Effector memory CD4-positive, alpha-beta T cell (primary cell): ENCODE results near the gene DOCK4.

Experiments used
- DNase-seq, 3 donors: peaks; one replicate each; pipeline ENCODE4 v3.0.0-alpha.2; 2020
- H3K27ac ChIP-seq: 2 replicates; pipeline ENCODE4 v1.7.0; 2013; ENCODE audit warnings: mild to moderate bottlenecking, low read length, moderate library complexity; ENCODE audit not compliant: insufficient read depth, poor library complexity, severe bottlenecking
- H3K27me3 ChIP-seq: replicated peaks from 2 replicates; pipeline ENCODE4 v1.7.0; 2013; ENCODE audit warnings: mild to moderate bottlenecking, low read length; ENCODE audit not compliant: insufficient read depth, control insufficient read depth, poor library complexity, severe bottlenecking
- H3K36me3 ChIP-seq: 2 replicates; pipeline ENCODE4 v1.7.0; 2013; ENCODE audit warnings: mild to moderate bottlenecking, low read length, moderate library complexity; ENCODE audit not compliant: control insufficient read depth, insufficient read depth
- H3K4me1 ChIP-seq: 2 replicates; pipeline ENCODE4 v1.7.0; 2013; ENCODE audit warnings: low read length, mild to moderate bottlenecking; ENCODE audit not compliant: control insufficient read depth, insufficient read depth, poor library complexity, severe bottlenecking
- H3K4me3 ChIP-seq: 2 replicates; pipeline ENCODE4 v1.7.0; 2013; ENCODE audit warnings: low read length, low read depth, mild to moderate bottlenecking; ENCODE audit not compliant: insufficient read depth, poor library complexity, severe bottlenecking
- H3K9me3 ChIP-seq: 2 replicates; pipeline ENCODE4 v1.7.0; 2013; ENCODE audit warnings: mild to moderate bottlenecking, low read length, moderate library complexity; ENCODE audit not compliant: control insufficient read depth

Gene DOCK4

DNA sequence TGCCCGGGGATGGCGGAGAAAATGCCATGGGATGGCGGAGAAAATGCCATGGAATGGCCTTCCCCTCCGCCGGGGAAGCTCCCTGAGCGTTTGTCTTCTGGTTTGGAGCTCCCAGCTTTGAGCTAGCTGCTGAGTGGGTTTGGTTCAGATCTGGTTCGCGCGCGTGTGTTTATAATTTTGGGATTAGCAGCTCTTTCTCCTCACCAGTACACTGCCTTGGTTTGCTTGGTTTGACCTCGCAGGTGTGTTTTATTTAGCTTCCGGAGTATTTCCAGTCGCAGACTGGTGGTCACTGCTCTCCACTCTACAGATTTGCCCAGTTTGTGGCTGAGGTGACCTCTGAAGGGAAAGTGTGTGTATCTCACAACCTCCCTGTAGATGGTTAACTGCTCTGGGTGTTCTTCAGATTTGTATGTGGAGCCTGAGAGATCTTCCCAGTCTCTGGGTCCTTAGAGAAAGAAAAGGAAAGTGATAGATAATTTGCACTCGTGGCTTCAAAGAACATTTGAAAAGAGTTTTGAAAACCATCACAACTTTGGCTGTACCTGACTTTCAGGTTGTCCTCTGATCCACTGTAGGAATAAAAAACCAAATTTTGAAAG is 893 bp upstream of the DOCK4 start:
- H3K4me3 ChIP-seq, result peak overlapping the region; percentile 90
- DNase-seq, result no peak
- peaks cover 5% of the 10 kb centered on the region for H3K27me3 ChIP-seq
- peaks cover 17% of the 10 kb centered on the region for H3K4me1 ChIP-seq
- no peaks in the 10 kb centered on the region for H3K9me3 ChIP-seq
- no peaks in the 10 kb centered on the region for H3K36me3 ChIP-seq
- H3K27ac ChIP-seq, result peak overlapping the region; percentile 66

DNA sequence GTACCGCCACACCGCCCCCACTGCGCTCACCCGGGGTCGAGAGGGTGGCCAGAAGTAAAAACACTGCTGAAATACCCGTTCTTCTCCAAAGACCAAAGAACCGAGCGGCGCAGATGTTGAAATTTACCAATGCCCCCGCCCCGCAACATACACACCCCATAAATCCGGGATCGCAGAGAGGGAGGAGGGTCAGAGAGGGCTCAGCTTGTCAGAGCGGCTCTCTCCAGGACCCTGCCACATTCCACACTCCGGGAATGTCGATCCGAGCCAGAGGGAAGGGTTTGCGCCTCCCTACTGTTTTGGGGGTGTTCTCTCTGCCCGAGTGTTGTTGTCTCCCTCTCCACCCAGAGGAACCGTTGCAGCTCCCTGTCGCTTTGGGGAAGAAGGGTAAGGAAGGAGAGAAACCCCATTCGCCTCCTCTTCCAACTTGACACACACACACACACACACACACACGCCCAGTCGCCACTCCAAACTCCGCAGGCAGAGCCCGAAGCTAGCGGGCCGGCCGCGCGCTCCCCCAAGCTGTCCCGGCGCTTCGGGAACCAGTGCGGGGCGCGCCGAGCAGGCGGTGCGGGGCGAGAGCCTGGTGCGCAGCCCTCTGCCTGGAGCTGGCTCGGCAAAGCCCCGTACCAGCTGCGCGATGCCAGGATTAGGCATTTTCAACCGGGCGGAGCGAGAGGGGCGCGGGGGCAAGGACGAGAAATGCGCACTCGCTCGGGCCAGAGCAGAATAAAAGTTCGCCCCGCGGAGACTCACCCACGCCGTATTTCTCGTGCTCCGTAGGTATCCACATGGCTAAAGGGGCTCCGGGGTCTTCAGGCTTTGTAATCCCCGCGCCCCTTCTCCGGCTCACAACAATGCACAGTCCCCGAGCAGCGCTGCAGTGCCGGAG is 609 bp downstream of the DOCK4 start:
- H3K9me3 ChIP-seq, result no peaks in the 10 kb centered on the region
- H3K27ac ChIP-seq, result peak overlapping the region; percentile 49
- peaks cover 17% of the 10 kb centered on the region for H3K27me3 ChIP-seq
- peak in 2 of 3 donors; percentile 15 to 16 for DNase-seq
- peak overlapping the region; percentile 90 for H3K4me3 ChIP-seq
- H3K36me3 ChIP-seq, result no peaks in the 10 kb centered on the region
- H3K4me1 ChIP-seq, result peaks cover 17% of the 10 kb centered on the region

DNA sequence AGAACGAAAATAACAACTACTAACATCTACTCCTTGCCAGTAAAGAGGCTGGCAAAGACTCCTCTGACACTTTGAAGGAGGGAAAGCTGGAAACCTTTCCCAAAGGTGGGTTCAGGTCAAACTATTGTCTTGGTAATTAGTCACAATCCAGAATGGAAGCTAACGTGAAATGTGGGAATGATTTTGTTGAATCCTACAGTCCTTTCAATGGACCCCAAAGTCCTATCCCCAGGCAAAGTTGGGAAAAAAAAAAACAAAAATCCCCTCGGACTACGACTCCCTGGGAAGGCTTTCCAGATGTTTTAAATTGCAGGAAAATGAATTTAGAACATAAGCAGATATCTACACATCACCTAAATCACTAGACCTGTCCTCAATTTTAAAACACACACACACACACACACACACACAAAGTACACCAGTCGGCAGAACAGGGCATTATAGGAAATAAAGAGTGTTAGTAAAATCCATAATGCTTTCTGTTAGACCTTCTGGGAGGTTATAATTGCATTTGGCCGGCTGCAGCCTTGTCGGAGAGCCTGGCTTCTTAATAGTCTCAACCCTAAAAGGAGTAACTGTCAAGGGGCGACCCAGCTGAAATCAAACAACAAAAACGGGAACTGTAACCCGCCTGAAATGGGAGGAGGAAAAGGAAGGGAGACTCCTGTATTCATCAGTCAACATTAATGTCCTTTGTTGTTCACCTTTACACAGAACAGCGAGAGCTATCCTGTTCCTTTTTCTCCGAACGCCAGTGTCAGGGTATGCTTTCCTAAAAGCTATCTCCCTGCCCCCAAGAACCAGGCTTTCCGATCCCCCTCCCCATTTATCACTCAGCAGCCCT is 1.5 kb downstream of the DOCK4 start:
- peaks cover 17% of the 10 kb centered on the region for H3K4me1 ChIP-seq
- DNase-seq, result no peak
- no peaks in the 10 kb centered on the region for H3K9me3 ChIP-seq
- no peaks in the 10 kb centered on the region for H3K36me3 ChIP-seq
- peak overlapping the region; percentile 90 for H3K4me3 ChIP-seq
- no peak overlapping the region for H3K27ac ChIP-seq
- peaks cover 17% of the 10 kb centered on the region for H3K27me3 ChIP-seq

DNA sequence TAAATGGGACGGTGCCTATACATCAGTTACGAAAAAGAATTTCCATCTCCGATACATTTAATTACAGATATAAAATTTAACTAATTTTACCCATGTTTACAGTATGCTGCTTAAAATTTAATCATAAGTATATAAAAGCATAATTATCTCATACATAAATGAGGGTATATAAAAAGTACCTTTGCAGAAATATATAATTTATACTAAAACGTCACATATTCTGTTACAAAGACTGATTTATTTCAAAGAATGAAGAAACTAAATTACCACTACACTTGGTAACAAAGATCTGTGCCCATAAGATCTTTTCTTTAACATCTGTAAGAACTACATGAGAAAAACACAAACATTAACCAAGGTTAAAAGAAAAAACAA is 2.8 kb downstream of the DOCK4 start:
- H3K27ac ChIP-seq, result no peak overlapping the region
- H3K4me1 ChIP-seq, result peaks cover 17% of the 10 kb centered on the region
- no peaks in the 10 kb centered on the region for H3K9me3 ChIP-seq
- no peak overlapping the region for H3K4me3 ChIP-seq
- DNase-seq, result no peak
- H3K36me3 ChIP-seq, result no peaks in the 10 kb centered on the region
- peaks cover 17% of the 10 kb centered on the region for H3K27me3 ChIP-seq

DNA sequence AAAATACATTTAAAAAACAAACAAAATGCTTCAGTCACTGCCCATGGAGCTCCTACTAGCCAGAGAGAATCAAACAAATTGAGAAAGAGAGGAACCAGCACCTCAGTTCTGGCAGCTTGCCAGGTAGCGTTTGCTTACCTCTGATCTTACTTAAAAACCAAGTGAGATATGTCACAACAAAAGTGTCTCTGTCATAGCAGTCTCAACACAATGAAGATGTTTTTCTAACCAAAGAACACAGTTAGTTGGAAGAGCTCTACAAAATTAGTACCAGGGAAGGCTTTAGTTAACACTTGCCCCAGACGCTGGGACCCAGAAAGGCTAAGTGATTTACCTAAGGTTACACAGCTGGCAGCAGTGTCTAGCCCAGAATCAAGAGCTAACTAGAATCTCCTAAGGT is 3.4 kb downstream of the DOCK4 start:
- no peaks in the 10 kb centered on the region for H3K36me3 ChIP-seq
- H3K4me3 ChIP-seq, result no peak overlapping the region
- no peak for DNase-seq
- no peaks in the 10 kb centered on the region for H3K9me3 ChIP-seq
- peaks cover 17% of the 10 kb centered on the region for H3K27me3 ChIP-seq
- peaks cover 17% of the 10 kb centered on the region for H3K4me1 ChIP-seq
- H3K27ac ChIP-seq, result no peak overlapping the region

DNA sequence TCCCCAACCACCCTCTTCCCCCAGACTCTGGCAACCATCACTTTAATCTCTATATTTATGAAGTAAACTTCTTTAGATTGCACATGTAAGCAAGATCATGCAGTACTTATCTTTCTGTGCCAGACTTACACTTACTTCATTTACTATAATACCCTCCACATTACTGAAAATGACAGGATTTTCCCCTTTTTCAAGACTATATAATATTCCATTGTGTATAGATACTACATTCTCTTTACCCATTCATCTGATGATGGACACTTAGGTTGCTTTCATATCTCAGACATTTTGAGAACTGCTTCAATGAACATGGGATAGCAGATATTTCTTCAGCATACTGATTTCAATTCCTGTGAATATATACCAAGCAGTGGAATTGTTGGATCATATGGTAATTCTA is 4.4 kb downstream of the DOCK4 start:
- peaks cover 17% of the 10 kb centered on the region for H3K4me1 ChIP-seq

DNA sequence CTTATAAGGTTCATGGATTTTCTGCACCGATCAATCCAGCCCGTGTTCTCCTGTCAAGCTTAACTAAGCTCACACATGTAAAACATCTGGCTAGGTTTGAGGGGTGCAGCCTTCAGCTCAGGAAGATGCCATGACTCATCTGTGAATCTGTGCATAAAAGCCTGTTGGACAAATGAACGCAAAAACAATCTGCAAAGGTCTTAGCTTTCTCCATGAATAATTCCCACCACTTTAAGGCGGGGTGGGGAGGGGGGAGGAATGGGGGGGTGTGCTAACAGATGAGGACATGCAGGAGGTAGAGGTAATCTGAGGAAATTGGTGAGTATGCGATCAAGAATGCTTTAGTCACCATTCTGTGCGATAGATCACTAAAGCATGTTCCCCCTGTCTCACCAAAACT is 4.8 kb downstream of the DOCK4 start:
- Histone ChIP-seq H3K9me3 (no peaks in the 10 kb centered on the region), H3K4me1 (peaks cover 17% of the 10 kb centered on the region), H3K4me3 (no peak overlapping the region), H3K27ac (no peak overlapping the region), H3K27me3 (peaks cover 19% of the 10 kb centered on the region), H3K36me3 (no peaks in the 10 kb centered on the region)
- DNase-seq, result no peak

More for the DNA sequence above, 4.4 kb downstream of the DOCK4 start:
- Histone ChIP-seq H3K4me3 (no peak overlapping the region), H3K27me3 (peaks cover 17% of the 10 kb centered on the region), H3K36me3 (no peaks in the 10 kb centered on the region), H3K27ac (no peak overlapping the region), H3K9me3 (no peaks in the 10 kb centered on the region)
- DNase-seq, result no peak

DNA sequence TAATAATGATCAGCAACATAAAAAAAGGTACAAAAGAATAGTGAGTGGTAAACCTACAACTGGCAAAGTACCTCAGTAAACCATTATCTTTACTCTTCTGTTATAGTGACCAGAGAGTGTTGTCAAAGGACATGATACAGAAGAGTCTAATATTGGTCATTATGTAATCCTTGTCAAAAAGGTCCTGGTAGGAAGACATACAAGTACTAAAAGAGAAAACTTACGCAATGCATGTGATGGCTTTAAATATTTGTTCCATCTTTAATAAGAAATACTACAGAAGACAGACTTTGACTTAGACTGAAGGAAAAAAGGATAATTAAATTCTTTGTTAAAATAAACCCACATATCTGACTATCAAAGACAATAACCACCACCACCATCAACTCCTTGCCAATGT is 6.5 kb downstream of the DOCK4 start:
- Histone ChIP-seq H3K36me3 (no peaks in the 10 kb centered on the region), H3K27me3 (peaks cover 27% of the 10 kb centered on the region), H3K27ac (no peak overlapping the region), H3K9me3 (no peaks in the 10 kb centered on the region), H3K4me3 (no peak overlapping the region), H3K4me1 (peaks cover 10% of the 10 kb centered on the region)
- no peak for DNase-seq

DNA sequence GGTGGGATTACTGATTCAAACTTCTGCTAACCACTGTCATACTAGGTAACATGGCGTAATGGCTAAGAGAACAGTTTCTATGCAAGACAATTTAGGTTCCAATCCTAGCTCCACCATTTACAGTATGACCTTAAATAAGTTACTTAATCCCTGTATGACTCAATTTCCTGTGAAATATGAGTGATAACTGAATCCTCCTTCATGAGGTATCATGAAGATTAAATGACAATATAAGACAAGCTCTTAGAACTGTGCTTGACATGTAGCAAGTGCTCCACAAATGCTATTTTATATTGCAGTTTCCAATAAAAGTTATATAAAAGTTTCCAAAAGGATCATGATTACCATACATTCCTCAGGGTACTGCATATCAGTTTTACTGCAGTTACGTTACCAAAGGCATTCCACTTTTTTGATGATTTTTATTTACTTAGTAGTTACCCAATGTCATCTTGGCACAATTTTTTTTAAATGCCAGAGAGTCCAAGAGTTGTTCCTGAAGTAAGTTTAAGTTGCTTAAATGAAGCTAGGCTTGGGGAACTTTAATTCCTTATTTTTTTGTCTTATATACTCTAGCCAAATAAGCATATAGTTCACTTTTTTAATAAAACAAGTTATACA is 7.1 kb downstream of the DOCK4 start:
- no peak for DNase-seq
- H3K9me3 ChIP-seq, result no peaks in the 10 kb centered on the region
- H3K4me3 ChIP-seq, result no peak overlapping the region
- H3K27me3 ChIP-seq, result peaks cover 27% of the 10 kb centered on the region
- H3K4me1 ChIP-seq, result peaks cover 4% of the 10 kb centered on the region
- no peaks in the 10 kb centered on the region for H3K36me3 ChIP-seq
- no peak overlapping the region for H3K27ac ChIP-seq
